IMR-90 (cell line): ENCODE results near the gene KCNMA1. TPM values are rescaled to one million over a fixed set of nuclear protein-coding genes. Genes with fewer than 3 reads are reported as not detected.

ENCODE experiments used
- ATAC-seq: fragments of 200-7000 bp; cut with Tn5 transposase; 2 replicates; pipeline ENCODE4 v1.9.1; 2020; ENCODE audit warnings: low read depth, mild to moderate bottlenecking, moderate library complexity
- BruUV-seq: library from RNA; stranded (reverse); fragments of 400-500 nt; replicated peaks from 2 replicates; lab custom pipeline; 2021; lab: Mats Ljungman, UMichigan
- CTCF ChIA-PET: fragments of 300-600 bp; formaldehyde crosslinking; extraction: SDS; loops from one replicate; lab custom pipeline; 2021; ENCODE audit warnings: antibody characterized with exemption; lab: Yijun Ruan, JAX
- POLR2A ChIA-PET: fragments of 300-600 bp; sonication (Branson Sonifier 250); formaldehyde crosslinking; loops from one replicate; lab custom pipeline; 2022; ENCODE audit warnings: antibody characterized with exemption; ENCODE audit not compliant: unreplicated experiment; lab: Charles Lee
- DNase-seq: peaks from one replicate; pipeline ENCODE4 v3.0.0; 2013
- H2AFZ ChIP-seq: replicated peaks from 2 replicates; pipeline ENCODE3; 2013; ENCODE audit warnings: low read length, mild to moderate bottlenecking; ENCODE audit not compliant: poor library complexity
- H2AK5ac ChIP-seq: 2 replicates; pipeline ENCODE4 v1.6.1; 2013; ENCODE audit warnings: low read depth, low read length, inconsistent platforms
- H2AK9ac ChIP-seq: replicated peaks from 2 replicates; pipeline ENCODE3; 2013; ENCODE audit warnings: mild to moderate bottlenecking, low read depth, low read length, moderate library complexity; ENCODE audit not compliant: poor library complexity
- H2BK120ac ChIP-seq: 2 replicates; pipeline ENCODE4 v1.6.1; 2013; ENCODE audit warnings: low read depth, low read length, inconsistent platforms
- H2BK15ac ChIP-seq: 3 replicates; pipeline ENCODE4 v1.6.1; 2013; ENCODE audit warnings: low read depth, low read length, inconsistent platforms
- H2BK20ac ChIP-seq: 2 replicates; pipeline ENCODE4 v1.6.1; 2013; ENCODE audit warnings: low read depth, mild to moderate bottlenecking, inconsistent platforms, low read length, moderate library complexity
- H2BK5ac ChIP-seq: 2 replicates; pipeline ENCODE4 v1.6.1; 2013; ENCODE audit warnings: mild to moderate bottlenecking, low read depth, low read length, inconsistent platforms; ENCODE audit not compliant: poor library complexity, severe bottlenecking
- H3K14ac ChIP-seq: replicated peaks from 2 replicates; pipeline ENCODE4 v1.6.1; 2013; ENCODE audit warnings: low read depth, low read length, inconsistent platforms
- H3K18ac ChIP-seq: 2 replicates; pipeline ENCODE4 v1.6.1; 2013; ENCODE audit warnings: low read depth, low read length, control low read depth
- H3K23ac ChIP-seq: 2 replicates; pipeline ENCODE4 v1.6.1; 2013; ENCODE audit warnings: low read depth, low read length, inconsistent platforms
- H3K27ac ChIP-seq: 2 replicates; pipeline ENCODE4 v1.5.1; 2013; ENCODE audit warnings: mild to moderate bottlenecking, control low read depth, low read length; ENCODE audit not compliant: insufficient read depth
- H3K27me3 ChIP-seq: 2 replicates; pipeline ENCODE4 v1.6.1; 2013; ENCODE audit warnings: low read length; ENCODE audit not compliant: control insufficient read depth, insufficient read depth
- H3K36me3 ChIP-seq: 2 replicates; pipeline ENCODE4 v1.6.1; 2013; ENCODE audit warnings: low read length, mixed read lengths; ENCODE audit not compliant: control insufficient read depth, insufficient read depth
- H3K4ac ChIP-seq: 2 replicates; pipeline ENCODE4 v1.6.1; 2013; ENCODE audit warnings: low read depth, low read length, inconsistent platforms
- H3K4me1 ChIP-seq: 2 replicates; pipeline ENCODE4 v1.6.1; 2013; ENCODE audit warnings: low read length, mixed read lengths; ENCODE audit not compliant: control insufficient read depth, insufficient read depth
- H3K4me2 ChIP-seq: 2 replicates; pipeline ENCODE4 v1.6.1; 2013; ENCODE audit warnings: low read depth, mild to moderate bottlenecking, control low read depth, low read length, moderate library complexity
- H3K4me3 ChIP-seq: 2 replicates; pipeline ENCODE4 v1.5.1; 2013; ENCODE audit warnings: low read depth, mild to moderate bottlenecking, control low read depth, low read length, moderate library complexity; ENCODE audit not compliant: insufficient read depth
- H3K56ac ChIP-seq: 2 replicates; pipeline ENCODE4 v1.6.1; 2013; ENCODE audit warnings: low read length, inconsistent platforms; ENCODE audit not compliant: insufficient read depth; ENCODE audit errors: extremely low read depth
- H3K79me1 ChIP-seq, 2 experiments: 2 replicates each; pipeline ENCODE4 v1.6.1; 2013; ENCODE audit warnings: low read length in 2 of 2, inconsistent platforms in 1 of 2, low read depth in 1 of 2
- H3K9ac ChIP-seq: 2 replicates; pipeline ENCODE4 v1.6.1; 2013; ENCODE audit warnings: low read depth, low read length, control low read depth
- H3K9me1 ChIP-seq: 2 replicates; pipeline ENCODE4 v1.6.1; 2013; ENCODE audit warnings: low read length, inconsistent platforms; ENCODE audit not compliant: insufficient read depth
- H3K9me3 ChIP-seq: 2 replicates; pipeline ENCODE4 v1.6.1; 2013; ENCODE audit warnings: low read length; ENCODE audit not compliant: control insufficient read depth, insufficient read depth
- H4K20me1 ChIP-seq: 2 replicates; pipeline ENCODE4 v1.6.1; 2013; ENCODE audit warnings: low read length, inconsistent platforms; ENCODE audit not compliant: insufficient read depth
- H4K5ac ChIP-seq: 2 replicates; pipeline ENCODE4 v1.6.1; 2013; ENCODE audit warnings: mild to moderate bottlenecking, low read depth, low read length, control low read depth
- H4K8ac ChIP-seq, 2 experiments: 2 replicates each; pipeline ENCODE4 v1.6.1; 2013; ENCODE audit warnings: low read depth in 2 of 2, low read length in 2 of 2, control low read depth in 1 of 2, inconsistent platforms in 1 of 2
- H4K91ac ChIP-seq: 2 replicates; pipeline ENCODE4 v1.6.1; 2013; ENCODE audit warnings: low read depth, low read length, inconsistent platforms; ENCODE audit not compliant: insufficient read depth
- CEBPB ChIP-seq: IDR thresholded peaks from 2 replicates; pipeline ENCODE4 v1.6.1; 2012; ENCODE audit warnings: low read depth, low read length, improper control_type of control experiment
- CHD1 ChIP-seq: IDR thresholded peaks from 2 replicates; pipeline ENCODE4 v1.6.1; 2012; ENCODE audit warnings: low read depth, low read length, improper control_type of control experiment
- CTCF ChIP-seq: conservative IDR thresholded peaks from 2 replicates; pipeline ENCODE4 v1.5.1; 2012; ENCODE audit warnings: mild to moderate bottlenecking, low read depth, low read length, improper control_type of control experiment
- ELK1 ChIP-seq: fragments of 150-350 bp; IDR thresholded peaks from 2 replicates; pipeline ENCODE4 v1.6.1; 2016; ENCODE audit warnings: low read depth, mild to moderate bottlenecking, low read length, moderate library complexity, borderline replicate concordance
- MAFK ChIP-seq: IDR thresholded peaks from 2 replicates; pipeline ENCODE4 v1.6.1; 2012; ENCODE audit warnings: low read depth, low read length, improper control_type of control experiment
- MAZ ChIP-seq: IDR thresholded peaks from 2 replicates; pipeline ENCODE4 v1.6.1; 2012; ENCODE audit warnings: low read depth, mild to moderate bottlenecking, low read length, improper control_type of control experiment, moderate library complexity, borderline replicate concordance
- NFE2L2 ChIP-seq: fragments of 150-350 bp; IDR thresholded peaks from 2 replicates; pipeline ENCODE4 v1.6.1; 2016; ENCODE audit warnings: low read depth, mild to moderate bottlenecking, low read length
- RAD21 ChIP-seq: IDR thresholded peaks from 2 replicates; pipeline ENCODE4 v1.6.1; 2012; ENCODE audit warnings: low read length, improper control_type of control experiment
- RFX5 ChIP-seq: IDR thresholded peaks from 2 replicates; pipeline ENCODE4 v1.8.0; 2012; ENCODE audit warnings: low read depth, mild to moderate bottlenecking, low read length, moderate library complexity
- SMC3 ChIP-seq: fragments of 150-350 bp; IDR thresholded peaks from 2 replicates; pipeline ENCODE4 v1.6.1; 2016; ENCODE audit warnings: low read depth, mild to moderate bottlenecking, antibody characterized with exemption, low read length, moderate library complexity
- WGBS, 2 experiments: methylation state at CpG; one replicate each; pipeline versions ENCODE4 v1.1.5 to v1.1.7; 2013; ENCODE audit warnings: missing lambda C conversion rate in 2 of 2; ENCODE audit not compliant: insufficient read length in 1 of 2; ENCODE audit errors: extremely low coverage in 2 of 2; 5-methylcytosine and 5-hydroxymethylcytosine counted together
- dilution Hi-C: fragments of 300-500 bp; cut with HindIII; formaldehyde crosslinking; loops from one replicate; pipeline ENCODE4 v1.14.3; 2018; ENCODE audit warnings: low sequenced_read_pairs; ENCODE audit not compliant: unreplicated experiment
- in situ Hi-C: fragments of 300-500 bp; cut with MboI; formaldehyde crosslinking; loops from 3 replicates; pipeline ENCODE4 v1.14.3; 2019; ENCODE audit warnings: low sequenced_read_pairs, inconsistent platforms, mixed read lengths
- intact Hi-C: fragments of 100-400 bp; cut with micrococcal nuclease; formaldehyde crosslinking; loops from 2 replicates; pipeline ENCODE4 v1.10.0; 2022
- polyA plus RNA-seq, 3 experiments: library from polyadenylated mRNA; depleted of rRNA; stranded (reverse); fragments of >200 nt; gene quantifications; 2 replicates each; pipeline ENCODE4 v1.2.3, GENCODE V29; 2012; ENCODE audit warnings: low replicate concordance in 1 of 3
- total RNA-seq: library from RNA; depleted of rRNA; stranded (reverse); fragments of >200 nt; gene quantifications from 2 replicates; pipeline ENCODE4 v1.2.3, GENCODE V29; 2012

KCNMA1 gene
- total and polyA plus RNA-seq, 2 of the 4 experiments (the other 2 are of a cell fraction): 25.6 to 29.6 TPM

- Histone ChIP-seq H4K5ac (no peak overlapping the region; the same call in 1 of the 2 replicates), H3K79me1 (peaks cover 0 to 34% of the 10 kb centered on the region in 2 experiments; a peak in 2 of 4 replicates), H3K4me1 (peaks cover 29% of the 10 kb centered on the region), H4K8ac (peak overlapping the region in 1 of 2 experiments; percentile 62; a peak in 2 of 4 replicates), H3K18ac (no peak overlapping the region), H3K4me3 (no peak overlapping the region), H2AFZ (no peak overlapping the region), H3K27ac (no peak overlapping the region), H3K9me3 (no peaks in the 10 kb centered on the region), H3K23ac (no peak overlapping the region), H4K91ac (no peak overlapping the region), H3K9me1 (peaks cover 32% of the 10 kb centered on the region), H4K20me1 (no peaks in the 10 kb centered on the region), H2BK15ac (peak overlapping the region; percentile 27; the same call in 1 of the 3 replicates), H2BK20ac (0 out of 2 replicates have a peak overlapping the region, but pooled peaks have one; percentile 1), H3K36me3 (no peaks in the 10 kb centered on the region), H3K56ac (no peak overlapping the region), H3K27me3 (no peaks in the 10 kb centered on the region), H3K14ac (peak overlapping the region; percentile 22; the same call in 1 of the 2 replicates), H3K9ac (no peak overlapping the region), H2BK5ac (no peak overlapping the region), H2AK5ac (peak overlapping the region; percentile 35; the same call in 1 of the 2 replicates), H3K4ac (peak overlapping the region; percentile 55), H2AK9ac (peak overlapping the region; percentile 49), H3K4me2 (no peak overlapping the region), H2BK120ac (peak overlapping the region; percentile 72)
- intact Hi-C loops: loop anchor here (1.0 to 10.0 kb wide), 3 partner anchors 210 to 431 kb away; no protein-coding TSS in a partner anchor
- no TSS peak for BruUV-seq
- TF ChIP-seq MAZ: no peak
- TF ChIP-seq CHD1: no peak
- no peak for TF ChIP-seq RFX5
- no peak for TF ChIP-seq CEBPB
- TF ChIP-seq MAFK: no peak
- no peak for TF ChIP-seq RAD21
- TF ChIP-seq ELK1: no peak
- no peak for TF ChIP-seq CTCF
- no peak for TF ChIP-seq NFE2L2
- TF ChIP-seq SMC3: no peak
- 50% methylated on average over 2 of the region's 6 CpGs; no CpG with 5 or more reads in 1 of the 2 experiments for WGBS, 2 experiments
- ATAC-seq (no peak), DNase-seq (no peak)
- POLR2A ChIA-PET: no interaction called here
- dilution Hi-C loops: no loop called here
- CTCF ChIA-PET: interaction anchor here (0.6 to 1.1 kb wide), 3 partner anchors 11 to 213 kb away, joined by 3 read pairs; no protein-coding TSS in a partner anchor
- in situ Hi-C loops: no loop called here
These were observed 32.7 kb downstream of the KCNMA1 start for GRCh38 chr10:77604941-77605351.
